A549 (cell line): ENCODE results near the gene PDCD4. TPM values are rescaled to one million over a fixed set of nuclear protein-coding genes. Genes with fewer than 3 reads are reported as not detected.

Source experiments
- ATAC-seq, 2 experiments: fragments of 200-7000 bp in 1 of 2; fragments of >200 bp in 1 of 2; cut with Nextera tagmentation in 1 of 2; cut with Tn5 transposase in 1 of 2; 3 replicates each; pipeline versions ENCODE4 v1.8.0 to v1.9.1; 2018 to 2020; ENCODE audit warnings: mild to moderate bottlenecking in 1 of 2, moderate library complexity in 1 of 2
- CTCF ChIA-PET: fragments of 300-600 bp; sonication (Branson Sonifier 250); formaldehyde crosslinking; extraction: SDS; loops from one replicate; lab custom pipeline; 2021; ENCODE audit warnings: antibody characterized with exemption, inconsistent platforms; lab: Yijun Ruan, JAX
- POLR2A ChIA-PET: fragments of 350-600 bp; formaldehyde crosslinking; extraction: SDS; loops from one replicate; lab custom pipeline; 2021; ENCODE audit warnings: antibody characterized with exemption, inconsistent platforms; lab: Yijun Ruan, JAX
- DNase-seq, 2 experiments: peaks; one replicate each; pipeline versions ENCODE4 v3.0.0 to v3.0.0-alpha.2; 2011 to 2016; ENCODE audit warnings: low read depth in 1 of 2, low spot score in 1 of 2
- FAIRE-seq: peaks from 2 replicates; lab custom pipeline; 2011; peaks lifted over from hg19 to GRCh38; lab: Jason Lieb, UNC
- H3K27ac ChIP-seq, 2 experiments: fragments of >200 bp; sonication (Bioruptor Twin); formaldehyde crosslinking; 3 replicates each; pipeline ENCODE4 v1.5.1; 2016 to 2017
- H3K4me1 ChIP-seq: fragments of >200 bp; sonication (Bioruptor Twin); formaldehyde crosslinking; 3 replicates; pipeline ENCODE4 v1.6.1; 2016
- H3K4me2 ChIP-seq: fragments of >200 bp; sonication (Bioruptor Twin); formaldehyde crosslinking; 3 replicates; pipeline ENCODE4 v1.6.1; 2016
- H3K4me3 ChIP-seq: fragments of >200 bp; sonication (Bioruptor Twin); formaldehyde crosslinking; 3 replicates; pipeline ENCODE4 v1.5.1; 2016
- H3K9me3 ChIP-seq: fragments of >200 bp; sonication (Bioruptor Twin); formaldehyde crosslinking; 3 replicates; pipeline ENCODE4 v1.6.1; 2016
- ATOH8 ChIP-seq: fragments of 250-450 bp; sonication (Bioruptor Pico); IDR thresholded peaks from 2 replicates; pipeline ENCODE4 v1.5.0; 2020; ENCODE audit warnings: low read depth, mild to moderate bottlenecking, moderate library complexity
- BCL3 ChIP-seq: fragments of >200 bp; sonication (Bioruptor Twin); formaldehyde crosslinking; IDR thresholded peaks from 3 replicates; pipeline ENCODE4 v1.6.1; 2016
- CBX2 ChIP-seq: fragments of 200-600 bp; sonication (generic); IDR thresholded peaks from 2 replicates; pipeline ENCODE4 v1.6.1; 2016; ENCODE audit warnings: low read depth, mild to moderate bottlenecking, borderline replicate concordance
- CBX8 ChIP-seq: fragments of 200-600 bp; sonication (generic); IDR thresholded peaks from 2 replicates; pipeline ENCODE4 v1.6.1; 2016
- CHD4 ChIP-seq: fragments of 200-600 bp; sonication (generic); IDR thresholded peaks from 2 replicates; pipeline ENCODE4 v1.6.1; 2016; ENCODE audit warnings: antibody characterized with exemption, mild to moderate bottlenecking, borderline replicate concordance
- E2F6 ChIP-seq: IDR thresholded peaks from 2 replicates; pipeline ENCODE4 v1.6.1; 2012; ENCODE audit warnings: low read depth, borderline replicate concordance
- EHMT2 ChIP-seq: fragments of 200-600 bp; sonication (generic); IDR thresholded peaks from 2 replicates; pipeline ENCODE4 v1.6.1; 2016; ENCODE audit warnings: antibody characterized with exemption, low read depth, mild to moderate bottlenecking, moderate library complexity
- ELK1 ChIP-seq: fragments of 150-350 bp; IDR thresholded peaks from 2 replicates; pipeline ENCODE4 v1.6.1; 2014; ENCODE audit warnings: low read depth, mild to moderate bottlenecking, low read length
- EP300 ChIP-seq, 2 experiments: fragments of >200 bp; sonication (Bioruptor Twin); formaldehyde crosslinking; IDR thresholded peaks; 2 replicates in 1 of 2; 3 replicates in 1 of 2; pipeline ENCODE4 v1.6.1; 2016 to 2017
- HES2 ChIP-seq: fragments of >200 bp; sonication (Bioruptor Twin); formaldehyde crosslinking; IDR thresholded peaks from 2 replicates; pipeline ENCODE4 v1.6.1; 2016
- HOXB13 ChIP-seq: fragments of 250-450 bp; sonication (Bioruptor Pico); IDR thresholded peaks from 2 replicates; pipeline ENCODE4 v1.5.0; 2020; ENCODE audit warnings: low read depth, mild to moderate bottlenecking, moderate library complexity
- HOXB5 ChIP-seq: fragments of 250-450 bp; sonication (Bioruptor Pico); IDR thresholded peaks from 2 replicates; pipeline ENCODE4 v1.5.0; 2020; ENCODE audit warnings: mild to moderate bottlenecking, moderate library complexity
- JUNB ChIP-seq: fragments of >200 bp; sonication (Bioruptor Twin); formaldehyde crosslinking; IDR thresholded peaks from 2 replicates; pipeline ENCODE4 v1.6.1; 2016
- KDM1A ChIP-seq: fragments of 200-600 bp; sonication (generic); IDR thresholded peaks from 2 replicates; pipeline ENCODE4 v1.6.1; 2016; ENCODE audit warnings: low read depth, mild to moderate bottlenecking
- KDM5A ChIP-seq: fragments of 200-600 bp; sonication (generic); IDR thresholded peaks from 2 replicates; pipeline ENCODE4 v1.6.1; 2016; ENCODE audit warnings: antibody characterized with exemption, mild to moderate bottlenecking
- MAZ ChIP-seq: fragments of 150-350 bp; IDR thresholded peaks from 2 replicates; pipeline ENCODE4 v1.6.1; 2014; ENCODE audit warnings: antibody characterized with exemption, low read depth, low read length, borderline replicate concordance
- MYC ChIP-seq: IDR thresholded peaks from 2 replicates; pipeline ENCODE4 v1.6.1; 2012; ENCODE audit warnings: mild to moderate bottlenecking, inconsistent platforms, low read length, improper control_type of control experiment, borderline replicate concordance
- NR3C1 ChIP-seq: fragments of >200 bp; sonication (Bioruptor Twin); formaldehyde crosslinking; IDR thresholded peaks from 3 replicates; pipeline ENCODE4 v1.6.1; 2017
- PHF8 ChIP-seq: fragments of 200-600 bp; sonication (generic); IDR thresholded peaks from 2 replicates; pipeline ENCODE4 v1.6.1; 2016; ENCODE audit warnings: low read depth, mild to moderate bottlenecking, antibody characterized with exemption, moderate library complexity, borderline replicate concordance
- RAD21 ChIP-seq, 2 experiments: fragments of >200 bp in 1 of 2; sonication (Bioruptor Twin) in 1 of 2; formaldehyde crosslinking in 1 of 2; IDR thresholded peaks in 1 of 2; conservative IDR thresholded peaks in 1 of 2; 2 replicates in 1 of 2; 3 replicates in 1 of 2; pipeline ENCODE4 v1.6.1; 2012 to 2018; ENCODE audit warnings: inconsistent platforms in 1 of 2
- RARB ChIP-seq: fragments of 250-450 bp; sonication (Bioruptor Pico); IDR thresholded peaks from 2 replicates; pipeline ENCODE4 v1.8.0; 2021; ENCODE audit warnings: mild to moderate bottlenecking, moderate library complexity
- RCOR1 ChIP-seq: fragments of 150-350 bp; IDR thresholded peaks from 2 replicates; pipeline ENCODE4 v1.6.1; 2014; ENCODE audit warnings: antibody characterized with exemption, low read length, low read depth
- ZNF302 ChIP-seq: fragments of 250-450 bp; sonication (Bioruptor Pico); IDR thresholded peaks from 2 replicates; pipeline ENCODE4 v1.9.0; 2021; ENCODE audit warnings: inconsistent platforms, mild to moderate bottlenecking, moderate library complexity
- WGBS: methylation state at CpG from one replicate; pipeline ENCODE4 v1.1.6; 2017; ENCODE audit errors: missing lambda C conversion rate; 5-methylcytosine and 5-hydroxymethylcytosine counted together
- polyA plus RNA-seq, 4 experiments: library from polyadenylated mRNA; depleted of rRNA in 3 of 4; stranded (reverse); fragments of >200 nt; fragmentation: RNase III in 1 of 4; extraction: RNeasy Plus Mini Kit Qiagen cat#74134 plus additional on column Dnase treatment in 1 of 4; gene quantifications; 2 replicates in 3 of 4; 3 replicates in 1 of 4; pipeline ENCODE4 v1.2.3, GENCODE V29; 2011 to 2017

The PDCD4 gene
- polyA plus RNA-seq, 2 of the 4 experiments (the other 2 are of a cell fraction): 42.7 to 71.4 TPM

- FAIRE-seq (no peak), ATAC-seq (no peak), DNase-seq (no peak)
- Histone ChIP-seq H3K27ac (no peak overlapping the region), H3K4me1 (no peaks in the 10 kb centered on the region), H3K4me2 (no peak overlapping the region), H3K9me3 (no peaks in the 10 kb centered on the region), H3K4me3 (no peak overlapping the region)
- TF ChIP-seq RARB (no peak), ZNF302 (CRISPR knock-in tag) (no peak), MYC (no peak), HES2 (no peak), JUNB (no peak), MAZ (no peak), HOXB13 (no peak), E2F6 (no peak), CHD4 (no peak), BCL3 (no peak), HOXB5 (no peak), EHMT2 (no peak), PHF8 (no peak), CBX2 (no peak), NR3C1 (no peak), RAD21 (conservative IDR thresholded peaks at IDR 0.05 in 1 of 2, IDR thresholded peaks at IDR 0.05 in 1 of 2) (no peak), KDM5A (no peak), KDM1A (no peak), RCOR1 (no peak), ELK1 (no peak)
- ChIA-PET CTCF (interaction anchor here (0.6 kb wide), 1 partner anchor 493 kb away, joined by 4 read pairs; no protein-coding TSS in a partner anchor), POLR2A (interaction anchor here (2.3 kb wide), 1 partner anchor 26 kb away, joined by 11 read pairs; the partner anchor contains the start of genes BBIP1 and SHOC2)
- 95% methylated on average over 5 of the region's 5 CpGs for WGBS
Observed at GRCh38 chr10:110944792-110945396, 73.2 kb downstream of the PDCD4 start.

GRCh38 chr10:110946496-110946895 is 74.8 kb downstream of the PDCD4 start:
- Histone ChIP-seq H3K4me2 (no peak overlapping the region), H3K4me1 (no peaks in the 10 kb centered on the region), H3K9me3 (no peaks in the 10 kb centered on the region), H3K27ac (no peak overlapping the region), H3K4me3 (no peak overlapping the region)
- no peak for TF ChIP-seq ELK1
- TF ChIP-seq MYC: no peak
- no peak for TF ChIP-seq EP300 (IDR thresholded peaks at IDR 0.05)
- no peak for TF ChIP-seq CBX8
- TF ChIP-seq ATOH8 (CRISPR knock-in tag): no peak
- CTCF ChIA-PET: no interaction called here
- DNase-seq (no peak), FAIRE-seq (no peak), ATAC-seq (no peak)
- POLR2A ChIA-PET: no interaction called here
- 87% methylated on average over 1 of the region's 1 CpG for WGBS
